Activated CD4-positive, CD25-positive, alpha-beta regulatory T cell (primary cell): ENCODE data around the gene FGD6.
"Not testable (repeated sequence)": the region's sequence is repeated elsewhere in the genome, so short reads cannot be mapped to it uniquely, and the experiment has no call there.

Source experiments
- DNase-seq, 4 experiments: peaks; one replicate each; lab custom pipeline; 2025; lab: John Stamatoyannopoulos, UW

FGD6 gene

DNA sequence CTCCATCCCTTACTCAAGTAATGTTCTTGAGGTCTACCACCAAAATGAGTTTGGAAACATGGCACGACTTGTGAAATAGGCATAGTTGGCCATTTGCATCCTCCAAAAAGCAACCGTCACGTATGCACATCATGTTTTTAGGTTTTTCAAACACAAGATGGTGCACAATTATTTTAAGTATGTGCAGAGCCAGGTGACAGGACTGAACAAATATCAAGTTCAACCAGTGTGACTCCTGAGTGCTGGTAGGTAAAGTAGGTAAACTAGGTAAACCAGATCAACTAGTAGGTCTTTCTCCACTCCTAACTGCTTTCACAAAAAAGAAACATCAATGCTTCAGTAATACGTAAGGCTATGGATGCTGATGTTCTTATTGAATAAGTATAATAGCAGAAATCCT lies 39.1 kb downstream of the FGD6 start:
- no peak for DNase-seq

DNA sequence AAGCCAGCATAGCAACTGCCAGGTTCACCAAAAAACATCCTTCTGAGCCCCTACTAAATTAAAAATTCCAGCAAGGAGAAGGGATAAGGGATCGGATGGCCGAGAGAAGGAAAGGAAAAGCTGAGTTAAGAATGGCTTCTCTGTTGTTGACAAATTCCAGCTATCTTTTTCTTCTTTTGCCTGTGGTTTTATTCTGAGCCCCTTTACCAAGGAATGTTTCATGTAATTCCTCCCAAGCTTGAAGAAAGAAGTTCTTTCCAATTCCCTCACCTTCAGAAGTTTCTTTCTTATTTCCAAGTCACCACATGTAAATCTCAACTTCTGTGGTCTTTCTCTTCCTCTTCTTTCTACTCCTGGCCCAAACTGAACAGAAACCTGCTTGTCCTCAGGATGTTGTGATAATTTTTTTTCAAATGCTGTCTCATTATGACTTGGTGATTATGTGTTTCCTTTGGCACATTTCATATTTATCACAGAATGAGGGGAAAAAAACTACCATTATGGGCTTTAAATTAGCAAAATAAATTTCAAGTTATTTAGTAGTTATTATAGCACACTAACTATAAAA lies 40.0 kb downstream of the FGD6 start:
- DNase-seq = no peak

DNA sequence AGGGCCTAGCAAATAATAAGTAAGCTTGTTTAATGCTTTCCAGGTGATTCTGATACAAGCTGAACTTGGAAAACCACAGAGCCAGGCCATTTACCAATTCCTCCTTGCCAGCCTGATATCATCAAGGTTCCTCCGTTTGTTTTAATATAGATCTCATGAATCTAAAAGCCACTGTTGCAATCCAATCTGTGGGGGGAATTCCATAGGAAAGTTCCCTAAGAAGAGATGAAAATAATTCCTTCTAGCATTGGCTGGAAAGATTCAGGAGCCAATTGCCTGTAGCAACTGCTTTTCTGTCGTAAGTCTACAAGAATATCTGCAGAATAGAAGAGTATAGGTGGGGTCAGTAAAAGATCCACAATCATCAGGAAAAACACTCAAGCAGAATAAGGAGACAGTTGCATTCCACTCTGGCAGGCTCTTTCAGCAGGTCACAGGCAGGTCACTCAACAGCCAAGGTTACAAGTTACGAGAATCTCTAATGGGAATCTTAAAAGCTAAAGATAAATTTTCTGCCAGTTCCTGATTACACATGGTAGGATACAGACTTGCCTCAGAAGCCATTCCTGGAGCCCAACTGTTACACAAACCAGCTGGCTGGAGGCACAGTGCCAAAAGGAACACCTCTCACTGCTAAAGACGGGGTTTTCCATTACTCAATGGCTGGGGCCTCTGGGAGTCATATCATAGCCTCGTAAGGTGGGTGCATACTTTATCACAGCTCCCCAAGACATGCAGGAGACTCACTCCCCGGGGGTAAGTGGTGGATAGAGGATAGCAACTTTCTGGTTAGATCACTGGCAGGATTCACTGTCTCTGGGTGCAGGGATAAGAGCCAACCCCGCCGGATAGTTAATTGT lies 43.6 kb downstream of the FGD6 start:
- DNase-seq = no peak

DNA sequence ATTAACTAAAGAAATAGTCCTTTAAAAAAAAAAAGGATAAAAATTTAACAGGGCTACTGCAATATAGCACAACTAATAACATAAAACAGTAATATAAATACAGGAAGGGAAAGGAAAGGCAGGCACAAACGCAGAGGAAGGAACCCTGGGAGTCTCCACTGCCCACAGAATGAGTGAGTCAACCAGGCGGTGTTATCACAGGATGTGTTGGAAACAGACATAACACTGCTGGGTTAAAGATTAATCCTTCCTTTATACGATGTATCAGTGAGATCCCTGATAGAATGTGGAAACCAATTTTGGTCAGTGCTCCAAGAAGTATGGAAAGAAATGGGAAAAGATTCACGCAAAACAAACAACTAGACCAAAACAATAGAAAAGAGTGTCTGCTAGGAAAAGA lies 47.9 kb downstream of the FGD6 start:
- no peak for DNase-seq

DNA sequence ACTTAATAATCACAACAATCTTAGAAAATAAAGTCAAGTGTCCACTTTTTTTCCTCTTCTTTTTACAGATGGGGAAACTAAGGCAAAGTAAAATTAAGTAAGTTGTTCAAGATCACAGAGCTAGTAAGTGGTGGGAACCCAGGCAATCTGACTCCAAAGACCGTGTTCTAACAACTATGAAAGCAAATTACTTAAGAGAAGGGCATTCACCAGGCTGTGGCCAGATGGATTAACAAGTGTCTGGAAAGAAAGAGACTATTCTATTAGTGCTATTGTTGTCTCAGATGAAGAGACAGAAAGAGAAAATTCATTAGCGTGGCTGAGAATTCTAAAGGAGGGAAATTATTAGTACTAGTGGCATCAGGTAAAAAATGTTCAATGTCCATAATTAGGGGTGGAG lies 48.5 kb downstream of the FGD6 start:
- no peak for DNase-seq

DNA sequence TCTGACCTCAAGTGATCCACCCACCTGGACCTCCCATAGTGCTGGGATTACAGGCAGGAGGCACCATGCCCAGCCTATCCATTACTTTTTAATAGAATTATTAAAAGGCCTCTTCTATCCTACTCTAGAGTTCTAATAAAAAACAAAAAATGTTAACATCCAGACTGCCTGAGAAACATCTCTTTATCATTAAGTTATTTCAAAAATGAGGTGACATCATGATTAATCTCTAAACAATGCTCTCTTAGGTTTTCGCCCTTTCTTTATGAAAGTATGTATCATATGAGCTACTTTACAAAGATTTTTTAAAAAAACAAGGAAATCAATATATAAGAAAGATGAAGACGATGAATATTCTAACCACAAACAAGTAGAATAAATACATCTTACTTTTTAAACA lies 52.6 kb downstream of the FGD6 start:
- no peak for DNase-seq

DNA sequence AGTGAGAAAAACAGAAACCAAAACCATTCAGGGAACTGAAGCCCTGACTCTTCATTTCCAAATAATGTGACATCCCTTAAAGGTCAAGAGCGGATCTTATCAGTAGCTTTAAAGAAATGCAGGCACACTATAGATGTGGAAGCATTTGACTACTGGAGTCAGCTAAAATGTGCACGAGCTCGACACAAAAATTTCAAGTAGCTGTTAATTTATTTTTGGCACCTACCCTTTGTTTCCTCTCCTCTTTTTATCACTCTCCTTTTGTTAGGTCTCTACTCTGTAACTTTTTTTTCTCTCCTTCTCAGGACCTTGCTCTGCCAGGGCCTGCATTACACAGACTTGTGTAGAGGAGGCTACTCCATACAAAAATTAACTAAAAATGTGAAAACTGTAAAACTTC lies 58.3 kb downstream of the FGD6 start:
- DNase-seq = no peak

DNA sequence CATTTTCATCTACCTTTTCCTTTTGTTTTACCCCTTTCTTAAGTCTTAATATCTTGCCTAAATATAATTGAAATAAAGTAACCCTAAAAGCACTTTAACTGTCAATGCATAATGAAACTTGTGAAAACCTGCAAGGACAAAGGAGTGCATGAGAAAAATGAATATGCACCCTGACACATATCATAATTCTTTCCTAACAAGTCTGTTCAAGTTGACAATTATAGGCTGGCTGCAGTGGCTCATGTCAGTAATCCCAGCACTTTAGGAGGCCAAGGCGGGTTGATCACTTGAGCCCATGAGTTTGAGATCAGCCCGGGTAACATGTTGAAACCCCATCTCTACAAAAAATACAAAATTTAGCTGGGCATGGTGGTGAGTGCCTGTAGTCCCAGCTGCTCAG lies 65.4 kb downstream of the FGD6 start:
- no peak for DNase-seq

DNA sequence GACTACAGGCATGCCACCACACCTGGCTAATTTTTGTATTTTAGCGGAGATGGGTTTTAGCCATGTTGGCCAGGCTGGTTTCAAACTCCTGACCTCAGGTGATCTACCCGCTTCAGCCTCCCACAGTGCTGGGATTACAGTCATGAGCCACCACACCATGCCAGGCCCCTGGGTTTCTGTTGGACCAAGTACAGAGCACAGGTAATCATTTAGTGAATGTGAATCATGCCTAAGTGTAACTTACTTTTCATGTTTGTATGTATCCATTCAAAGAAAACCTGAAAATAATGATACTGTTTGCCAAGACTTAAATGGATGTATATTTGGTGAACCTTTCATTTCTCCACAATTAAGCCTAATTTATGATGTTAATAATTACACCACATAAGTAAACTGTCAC lies 65.9 kb downstream of the FGD6 start:
- DNase-seq = no peak

DNA sequence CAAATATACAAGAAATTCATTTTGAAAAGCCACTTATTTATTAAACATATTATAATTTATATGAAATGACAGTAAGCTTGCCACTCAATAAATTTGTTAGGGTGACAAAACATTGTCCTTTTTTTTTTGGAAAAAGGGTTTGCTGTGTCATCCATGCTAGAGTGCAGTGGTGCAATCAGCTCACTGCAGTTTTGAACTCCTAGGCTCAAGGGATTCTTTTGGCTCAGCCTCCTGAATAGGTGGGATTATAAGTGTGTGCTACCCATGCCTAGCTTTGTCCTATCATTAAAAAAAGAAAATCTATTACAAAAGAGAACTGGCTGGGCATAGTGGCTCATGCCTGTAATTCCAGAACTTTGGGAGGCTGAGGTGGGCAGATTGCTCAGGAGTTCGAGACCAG lies 66.8 kb downstream of the FGD6 start:
- no peak for DNase-seq

DNA sequence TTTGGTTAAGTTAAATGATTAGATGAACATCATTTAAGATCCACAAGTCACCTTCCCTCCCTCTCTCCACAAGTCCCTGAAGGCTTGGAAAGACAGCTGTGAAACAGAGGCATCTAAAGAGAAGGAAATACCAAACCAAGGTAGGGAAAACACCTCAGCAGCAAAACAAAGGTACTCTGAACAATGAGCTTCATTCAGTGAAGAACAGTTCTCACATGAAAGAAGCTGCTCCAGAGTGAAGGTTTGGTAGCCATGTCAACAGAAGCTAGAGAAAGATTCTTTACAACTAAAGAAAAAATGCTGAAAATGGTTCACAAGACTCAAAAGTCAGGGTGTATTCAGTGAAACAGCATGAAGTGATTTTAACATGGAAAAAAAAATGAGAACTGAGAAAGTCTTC lies 69.4 kb downstream of the FGD6 start:
- no peak for DNase-seq

DNA sequence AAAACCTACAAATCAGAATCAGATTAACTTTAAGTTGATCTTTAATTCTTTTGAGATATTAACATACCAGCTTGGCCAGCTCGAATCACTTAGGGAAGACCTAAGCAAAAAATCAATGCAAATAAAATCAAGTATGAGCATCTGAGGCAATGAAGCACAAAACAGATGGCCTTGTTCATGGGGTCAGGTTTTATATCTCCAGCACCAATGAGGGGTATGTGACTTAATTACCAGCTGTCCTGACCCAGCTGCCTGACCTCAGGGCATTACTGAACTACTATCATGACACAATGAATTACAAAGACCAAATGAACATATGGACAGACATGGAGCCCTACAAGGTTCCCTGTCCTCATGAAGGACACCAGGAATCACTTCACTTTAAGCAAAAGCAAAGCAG lies 70.5 kb downstream of the FGD6 start:
- DNase-seq = no peak

DNA sequence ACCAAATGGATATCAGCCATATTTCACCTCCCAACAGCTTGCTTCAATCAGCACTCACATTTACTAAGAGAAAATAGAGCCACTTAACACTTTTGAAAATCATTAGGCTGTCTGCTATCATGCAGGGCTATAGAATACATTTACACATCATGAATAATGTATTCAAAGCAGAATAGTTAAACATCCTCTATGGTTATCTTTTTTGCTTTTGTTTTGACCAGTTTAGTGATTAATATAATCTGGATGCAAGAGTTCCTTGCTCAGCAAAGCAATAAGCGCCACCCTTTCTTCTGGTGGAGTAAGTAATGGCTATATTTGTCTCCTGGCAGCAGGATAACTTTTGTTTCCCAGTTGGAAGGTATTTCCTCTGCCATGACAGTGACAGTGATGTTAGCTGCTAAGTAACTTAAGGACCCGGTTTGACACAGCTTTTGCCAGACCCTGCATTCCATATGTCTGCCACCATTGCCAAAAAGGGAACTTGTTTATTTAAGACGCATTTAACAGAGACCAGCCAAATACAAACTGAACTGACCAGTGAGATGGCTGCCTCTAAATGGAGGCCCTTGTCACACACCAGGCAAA lies 73.6 kb downstream of the FGD6 start:
- DNase-seq = no peak

DNA sequence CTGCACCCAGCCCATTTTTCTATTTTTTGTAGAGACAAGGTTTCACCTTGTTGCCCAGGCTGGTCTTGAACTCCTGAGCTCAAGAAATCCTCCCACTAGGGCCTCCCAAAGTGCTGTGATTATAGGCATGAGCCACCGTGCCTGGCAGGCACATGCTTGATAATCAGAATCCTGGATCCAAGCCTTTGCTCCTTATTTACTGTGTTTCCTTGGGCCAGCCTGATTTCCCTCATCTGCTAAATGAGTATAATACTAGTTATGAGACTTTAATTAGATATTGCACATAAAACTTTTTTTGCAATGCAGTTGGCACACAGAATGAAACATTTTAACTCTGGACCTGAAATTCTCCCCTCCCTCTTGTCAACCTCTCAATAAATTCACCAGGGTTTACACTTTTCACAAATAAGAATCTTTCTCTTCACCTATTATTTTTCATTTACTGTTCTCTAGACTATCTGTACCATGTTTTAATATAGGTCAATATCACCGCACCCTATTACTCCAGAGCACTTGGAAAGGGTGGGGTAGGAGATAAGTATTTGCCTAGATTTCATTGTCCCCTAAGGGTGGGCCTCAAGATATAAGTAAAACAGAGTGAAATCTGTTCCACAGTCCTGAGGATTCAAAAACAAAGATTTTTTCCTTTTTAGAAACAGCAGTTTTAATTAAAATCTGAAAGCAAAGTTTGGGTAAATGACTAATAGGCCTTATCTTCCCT lies 74.7 kb downstream of the FGD6 start:
- no peak for DNase-seq

DNA sequence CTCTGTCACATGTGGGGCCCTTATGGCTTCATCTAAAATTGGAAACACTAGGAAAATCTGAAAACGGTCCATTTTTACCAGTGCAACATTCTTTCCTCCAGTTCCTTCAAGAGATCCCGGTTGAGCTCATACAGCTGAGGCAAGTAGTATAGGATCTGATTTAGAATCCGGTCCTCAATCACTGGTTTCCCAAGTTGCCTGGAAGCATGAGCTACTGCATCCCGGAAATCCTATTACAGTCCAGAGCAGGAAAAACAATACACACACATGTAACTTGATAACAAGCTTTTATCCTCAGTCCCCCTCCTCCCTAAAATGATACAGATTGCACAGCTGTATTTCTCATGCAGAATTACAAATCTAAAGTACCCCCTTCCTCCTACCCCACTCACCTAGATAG lies 76.0 kb downstream of the FGD6 start:
- no peak for DNase-seq

DNA sequence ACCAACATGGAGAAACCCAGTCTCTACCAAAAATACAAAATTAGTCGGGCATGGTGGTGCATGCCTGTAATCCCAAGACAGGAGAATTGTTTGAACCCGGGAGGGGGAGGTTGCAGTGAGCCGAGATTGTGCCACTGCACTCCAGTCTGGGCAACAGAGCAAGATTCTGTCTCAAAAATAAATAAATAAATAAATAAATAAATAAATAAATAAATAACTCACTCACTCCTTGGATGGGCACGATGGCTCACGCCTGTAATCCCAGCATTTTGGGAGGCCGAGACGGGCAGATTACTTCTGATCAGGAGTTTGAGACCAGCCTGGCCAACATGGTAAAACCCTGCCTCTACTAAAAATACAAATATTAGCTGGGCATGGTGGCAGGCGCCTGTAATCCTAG lies 79.2 kb downstream of the FGD6 start:
- not testable (repeated sequence) for DNase-seq

DNA sequence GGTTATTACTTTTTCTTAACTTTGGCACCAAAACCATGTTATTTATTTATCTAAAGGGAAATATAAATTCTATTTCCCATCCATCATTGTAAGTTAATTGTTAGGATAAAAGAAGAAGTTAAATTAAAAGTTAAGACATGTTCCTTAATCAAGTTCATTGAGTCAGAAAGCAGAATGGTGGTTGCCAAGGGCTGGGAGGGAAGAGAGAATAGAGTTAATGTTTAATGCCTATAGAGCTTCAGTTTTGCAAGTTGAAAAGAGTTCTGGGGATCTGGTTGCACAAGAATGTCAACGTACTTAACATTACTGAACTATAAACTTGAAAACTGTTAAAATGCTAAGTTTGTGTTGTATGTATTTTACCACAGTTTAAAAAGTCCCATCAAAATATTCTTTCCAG lies 80.7 kb downstream of the FGD6 start:
- no peak for DNase-seq

DNA sequence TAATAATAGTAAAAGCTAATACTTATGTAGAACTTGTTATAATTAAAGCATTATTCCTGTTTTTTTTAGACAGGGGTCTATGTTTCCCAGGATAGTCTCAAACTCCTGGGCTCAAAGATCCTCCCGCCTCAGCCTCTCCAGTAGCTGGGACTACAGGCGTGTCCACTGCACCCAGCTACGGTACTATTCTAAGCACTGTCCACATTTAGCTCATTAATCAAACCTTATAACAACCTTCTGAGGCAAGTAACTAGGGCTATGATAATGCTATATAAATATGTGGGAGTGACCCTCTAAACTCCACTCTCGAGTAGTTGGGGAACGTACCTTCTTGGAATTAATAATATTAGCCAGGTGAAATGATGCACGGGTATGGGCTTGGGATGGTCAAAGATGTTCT lies 83.2 kb downstream of the FGD6 start:
- no peak for DNase-seq

DNA sequence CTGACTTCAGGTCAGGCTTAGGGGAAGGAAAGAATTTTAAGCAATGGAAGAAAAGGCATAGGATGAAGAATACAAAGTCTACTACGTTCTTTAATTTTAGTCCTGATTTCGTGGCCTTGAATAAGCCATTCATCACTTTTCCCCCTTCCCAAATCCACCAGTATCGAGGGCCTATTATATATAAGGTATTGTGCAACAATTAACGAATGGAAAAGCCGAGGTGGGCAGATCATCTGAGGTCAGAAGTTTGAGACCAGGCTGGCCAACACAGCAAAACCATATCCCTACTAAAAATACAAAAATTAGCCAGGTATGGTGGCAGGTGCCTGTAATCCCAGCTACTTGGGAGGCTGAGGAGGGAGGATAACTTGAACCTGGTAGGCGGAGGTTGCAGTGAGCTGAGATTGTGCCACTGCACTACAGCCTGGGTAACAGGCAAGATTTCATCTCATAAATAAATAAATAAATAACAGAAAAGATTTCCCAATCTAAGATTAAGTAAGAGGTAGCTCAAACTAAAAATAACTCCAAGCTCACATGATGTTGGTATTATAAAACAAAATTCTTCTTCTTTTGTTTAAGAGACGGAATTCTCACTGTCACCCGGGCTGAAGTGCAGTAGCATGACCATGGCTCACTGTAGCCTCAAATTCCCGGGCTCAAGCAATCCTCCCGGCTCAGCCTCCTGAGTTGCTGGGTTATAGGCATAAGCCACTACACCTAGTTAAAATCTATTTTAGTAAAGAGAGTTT lies 85.5 kb downstream of the FGD6 start:
- DNase-seq = no peak

DNA sequence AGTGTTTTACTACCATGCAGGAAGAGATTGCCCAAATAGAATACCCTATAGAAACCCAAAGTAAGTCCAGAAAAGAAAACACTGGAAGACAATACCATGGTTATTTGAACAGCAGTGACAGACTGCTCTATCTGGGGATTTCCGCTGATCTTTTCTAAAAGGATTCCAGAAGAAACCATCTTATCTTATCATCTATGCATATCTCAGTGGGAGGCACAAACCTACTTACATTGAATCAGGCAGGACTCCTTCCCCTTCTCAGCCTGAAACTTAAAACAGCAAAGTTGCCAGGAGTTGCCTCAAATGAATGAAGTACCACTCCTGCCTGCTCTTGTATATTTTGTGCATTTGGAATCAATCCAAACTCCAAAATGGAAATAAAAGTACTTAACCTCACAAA lies 87.2 kb downstream of the FGD6 start:
- no peak for DNase-seq

DNA sequence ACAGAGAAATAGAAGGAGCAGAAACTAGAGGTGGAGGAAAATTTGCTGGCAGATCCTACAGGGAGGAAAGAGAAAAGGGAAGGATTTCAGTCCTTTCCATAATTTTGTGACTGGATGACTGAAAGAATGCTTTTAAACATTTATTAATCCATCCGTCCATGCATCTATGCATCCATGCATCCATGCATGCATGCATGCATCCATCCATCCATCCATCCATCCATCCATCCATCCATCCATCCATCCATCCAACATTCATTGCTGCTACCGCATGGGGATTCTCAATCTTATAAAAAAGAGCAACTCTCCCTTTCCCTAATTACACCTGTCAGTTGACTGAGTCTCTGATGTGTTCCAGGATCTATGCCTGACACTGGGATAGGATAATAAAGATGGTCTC lies 88.2 kb downstream of the FGD6 start:
- DNase-seq = no peak

DNA sequence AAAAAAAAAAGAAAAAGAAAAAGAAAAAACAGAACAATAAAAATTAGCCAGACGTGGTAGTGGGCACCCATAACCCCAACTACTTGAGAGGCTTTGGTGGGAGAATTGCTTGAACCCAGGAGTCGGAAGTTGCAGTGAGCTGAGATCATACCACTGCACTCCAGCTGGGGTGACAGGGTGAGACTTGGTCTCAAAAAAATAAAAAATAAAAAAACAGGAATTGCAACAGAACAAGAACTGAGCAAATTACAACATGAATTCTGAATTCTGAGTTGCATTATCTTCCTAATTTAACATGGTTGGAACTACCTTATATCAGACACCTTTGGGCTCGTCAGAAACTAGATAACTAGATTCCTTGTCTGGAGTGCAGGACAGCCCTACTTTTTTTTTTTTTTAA lies 90.5 kb downstream of the FGD6 start:
- no peak for DNase-seq
